NB4 (cell line): Measurements from ENCODE around the gene CERT1.

Experiments
- MYC ChIP-seq: IDR thresholded peaks from 2 replicates; pipeline ENCODE4 v1.6.1; 2011; ENCODE audit warnings: low read depth, low read length
- POLR2A ChIP-seq: IDR thresholded peaks from 2 replicates; pipeline ENCODE4 v1.6.1; 2011; ENCODE audit warnings: mild to moderate bottlenecking; ENCODE audit not compliant: insufficient read length; ENCODE audit errors: extremely low read depth
- TF ChIP-seq, protein P1 (sequence below): IDR thresholded peaks from one replicate; pipeline ENCODE4 v1.5.1; 2012; ENCODE audit warnings: low read depth, low read length
- TF ChIP-seq, protein P2 (sequence below): IDR thresholded peaks from 2 replicates; pipeline ENCODE4 v1.6.1; 2011; ENCODE audit warnings: low read depth, low read length

DNA sequence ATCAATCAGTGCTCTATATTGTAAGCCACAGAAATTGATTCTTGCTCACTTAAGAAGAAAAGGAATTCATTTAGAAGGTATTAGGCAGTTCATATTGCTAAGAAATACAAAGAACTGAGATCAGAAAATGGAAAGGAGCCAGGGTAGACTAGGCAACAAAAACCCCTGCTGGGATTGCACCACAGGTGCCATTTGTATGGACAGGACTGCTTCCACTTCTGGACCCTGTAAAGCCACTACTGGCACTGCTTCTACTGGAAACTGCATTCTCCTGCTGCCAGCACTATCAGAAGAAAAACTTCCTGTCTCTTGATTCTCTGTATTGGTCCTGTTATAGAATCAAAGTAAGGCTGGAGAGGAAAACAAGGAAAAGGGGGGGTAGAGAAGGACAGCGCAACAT, 45.9 kb downstream of the CERT1 start:
- no peak for TF ChIP-seq POLR2A
- TF ChIP-seq, protein P1, sequence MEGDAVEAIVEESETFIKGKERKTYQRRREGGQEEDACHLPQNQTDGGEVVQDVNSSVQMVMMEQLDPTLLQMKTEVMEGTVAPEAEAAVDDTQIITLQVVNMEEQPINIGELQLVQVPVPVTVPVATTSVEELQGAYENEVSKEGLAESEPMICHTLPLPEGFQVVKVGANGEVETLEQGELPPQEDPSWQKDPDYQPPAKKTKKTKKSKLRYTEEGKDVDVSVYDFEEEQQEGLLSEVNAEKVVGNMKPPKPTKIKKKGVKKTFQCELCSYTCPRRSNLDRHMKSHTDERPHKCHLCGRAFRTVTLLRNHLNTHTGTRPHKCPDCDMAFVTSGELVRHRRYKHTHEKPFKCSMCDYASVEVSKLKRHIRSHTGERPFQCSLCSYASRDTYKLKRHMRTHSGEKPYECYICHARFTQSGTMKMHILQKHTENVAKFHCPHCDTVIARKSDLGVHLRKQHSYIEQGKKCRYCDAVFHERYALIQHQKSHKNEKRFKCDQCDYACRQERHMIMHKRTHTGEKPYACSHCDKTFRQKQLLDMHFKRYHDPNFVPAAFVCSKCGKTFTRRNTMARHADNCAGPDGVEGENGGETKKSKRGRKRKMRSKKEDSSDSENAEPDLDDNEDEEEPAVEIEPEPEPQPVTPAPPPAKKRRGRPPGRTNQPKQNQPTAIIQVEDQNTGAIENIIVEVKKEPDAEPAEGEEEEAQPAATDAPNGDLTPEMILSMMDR, result no peak
- TF ChIP-seq, protein P2, sequence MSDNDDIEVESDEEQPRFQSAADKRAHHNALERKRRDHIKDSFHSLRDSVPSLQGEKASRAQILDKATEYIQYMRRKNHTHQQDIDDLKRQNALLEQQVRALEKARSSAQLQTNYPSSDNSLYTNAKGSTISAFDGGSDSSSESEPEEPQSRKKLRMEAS, result no peak
- TF ChIP-seq MYC, result no peak
